HG03442 (cell line): Measurements from ENCODE around the gene ZDHHC3.
"Not testable (repeated sequence)": the region's sequence is repeated elsewhere in the genome, so short reads cannot be mapped to it uniquely, and the experiment has no call there.

ENCODE experiments used
- ATAC-seq: cut with Tn5 transposase; IDR thresholded peaks from one replicate; pipeline ENCODE4 v1.9.1; 2021; ENCODE audit warnings: mild to moderate bottlenecking, moderate library complexity; ENCODE audit not compliant: unreplicated experiment

The ZDHHC3 gene

GRCh38 chr3:44996556-44996969, 20.6 kb upstream of the ZDHHC3 start:
- no peak for ATAC-seq

GRCh38 chr3:44995142-44995770, 19.3 kb upstream of the ZDHHC3 start:
- no peak for ATAC-seq

DNA sequence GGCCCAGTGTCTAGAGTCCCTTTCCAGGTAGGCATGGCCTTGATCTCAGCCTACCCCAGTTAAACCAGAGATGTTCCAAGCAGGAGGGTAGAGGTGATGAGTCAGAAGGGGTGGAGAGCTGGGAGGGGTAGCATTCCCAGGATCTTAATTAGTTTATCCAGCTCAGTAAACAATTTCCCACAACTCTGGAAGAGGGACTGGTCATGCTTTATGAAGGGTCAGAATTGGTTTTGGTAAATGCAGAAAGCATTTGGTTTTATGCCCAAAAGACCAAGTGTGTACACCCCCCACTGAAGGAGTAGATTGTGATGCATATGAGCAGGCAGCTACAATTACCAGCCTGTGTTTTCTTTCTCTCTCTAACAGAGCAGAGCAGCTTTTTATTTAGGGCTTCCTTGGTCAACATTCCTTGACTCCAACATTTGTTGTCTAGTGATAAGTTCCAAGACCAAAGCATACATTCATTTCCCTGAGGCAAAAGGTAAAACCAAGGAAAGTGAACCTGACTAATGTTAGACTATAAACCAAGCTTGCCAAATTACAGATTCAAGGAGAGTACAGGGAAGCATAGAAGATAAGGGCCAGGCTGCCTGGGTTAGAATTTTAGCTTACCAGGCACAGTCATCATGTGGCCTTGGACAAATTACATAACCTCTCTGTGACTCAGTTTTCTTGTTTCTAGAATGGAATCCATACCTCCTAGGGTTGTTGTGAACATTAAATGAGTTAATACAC, 17.7 kb upstream of the ZDHHC3 start:
- ATAC-seq, result no peak

GRCh38 chr3:44992555-44993470, 16.8 kb upstream of the ZDHHC3 start:
- no peak for ATAC-seq

DNA sequence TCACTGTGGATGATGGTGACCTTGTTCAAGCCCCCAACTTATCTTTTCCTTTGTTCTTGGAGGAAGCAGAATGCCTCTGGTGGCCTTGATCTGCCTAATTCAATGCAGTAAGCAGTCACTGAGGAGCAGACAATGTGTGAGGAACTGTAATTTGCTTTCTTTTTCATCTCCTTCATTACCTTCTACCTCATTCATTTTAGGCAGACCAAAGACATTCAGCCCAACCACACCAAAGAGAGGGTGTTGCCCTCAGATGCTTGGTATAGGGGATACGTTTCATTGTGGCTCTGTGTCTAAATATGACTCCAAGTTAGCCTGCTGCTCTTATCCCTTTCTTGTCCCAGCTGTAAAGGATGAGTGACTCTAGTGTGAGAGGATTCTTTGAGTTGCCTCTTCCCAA, 15.4 kb upstream of the ZDHHC3 start:
- no peak for ATAC-seq

- no peak for ATAC-seq
Measured at GRCh38 chr3:44989636-44990373, 13.8 kb upstream of the ZDHHC3 start.

- ATAC-seq, result no peak
Measured at GRCh38 chr3:44989141-44989540, 13.2 kb upstream of the ZDHHC3 start.

DNA sequence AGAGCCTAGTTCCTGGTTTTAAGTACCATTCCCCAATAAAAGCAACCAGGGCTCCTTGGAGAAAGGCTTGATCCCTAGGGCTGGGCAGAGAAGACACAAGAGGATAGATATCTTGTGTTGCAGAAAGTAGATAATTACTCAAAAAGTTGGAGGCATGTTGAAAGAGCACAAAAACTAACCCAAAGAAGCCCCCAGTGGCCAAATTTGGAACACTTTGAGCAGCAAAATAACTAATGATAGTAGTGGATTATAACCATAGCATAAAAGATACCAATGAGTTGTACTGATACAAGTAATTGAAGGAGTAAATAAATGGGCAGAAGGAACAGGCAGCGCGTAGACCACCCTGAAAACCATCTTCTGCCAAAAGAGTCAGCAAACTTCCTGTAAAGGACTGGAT, 12.1 kb upstream of the ZDHHC3 start:
- ATAC-seq, result no peak

DNA sequence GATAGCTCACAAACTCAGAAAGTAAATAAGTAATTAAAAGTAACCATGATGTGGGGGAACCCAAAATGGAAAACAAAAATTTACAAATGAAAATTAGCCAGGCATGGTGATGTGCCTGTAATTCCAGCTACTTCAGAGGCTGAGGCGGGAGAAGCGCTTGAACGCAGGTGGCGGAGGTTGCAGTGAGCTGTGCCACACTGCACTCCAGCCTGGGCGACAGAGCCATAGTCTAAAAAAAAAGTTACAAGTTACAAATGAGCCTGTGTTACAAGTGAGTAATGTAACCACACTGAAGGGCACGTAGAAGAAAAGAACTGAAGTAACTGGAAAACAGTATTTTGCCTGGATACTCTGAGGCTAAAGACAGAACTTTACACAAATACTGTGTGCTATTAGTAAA, 11.4 kb upstream of the ZDHHC3 start:
- no peak for ATAC-seq

- ATAC-seq, result not testable (repeated sequence)
Measured at GRCh38 chr3:44986330-44986729, 10.4 kb upstream of the ZDHHC3 start.

DNA sequence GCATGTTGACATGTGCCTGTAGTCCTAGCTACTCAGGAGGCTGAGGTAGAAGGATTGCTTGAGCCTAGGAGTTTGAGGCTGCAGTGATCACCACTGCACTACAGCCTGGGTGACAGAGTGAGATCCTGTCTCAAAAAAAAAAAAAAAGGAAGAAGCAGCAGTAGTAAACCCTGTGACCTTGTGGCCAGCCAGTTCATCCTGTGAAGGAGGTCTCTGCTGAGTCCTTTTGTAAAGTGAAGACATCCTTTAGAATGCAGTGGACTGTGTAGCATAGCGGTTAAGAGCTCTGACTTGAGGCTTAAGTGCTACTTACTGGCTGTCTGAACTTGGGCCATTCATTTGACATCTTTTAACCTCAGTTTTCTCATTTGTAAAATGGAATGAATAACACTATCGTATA, 8.4 kb upstream of the ZDHHC3 start:
- no peak for ATAC-seq

DNA sequence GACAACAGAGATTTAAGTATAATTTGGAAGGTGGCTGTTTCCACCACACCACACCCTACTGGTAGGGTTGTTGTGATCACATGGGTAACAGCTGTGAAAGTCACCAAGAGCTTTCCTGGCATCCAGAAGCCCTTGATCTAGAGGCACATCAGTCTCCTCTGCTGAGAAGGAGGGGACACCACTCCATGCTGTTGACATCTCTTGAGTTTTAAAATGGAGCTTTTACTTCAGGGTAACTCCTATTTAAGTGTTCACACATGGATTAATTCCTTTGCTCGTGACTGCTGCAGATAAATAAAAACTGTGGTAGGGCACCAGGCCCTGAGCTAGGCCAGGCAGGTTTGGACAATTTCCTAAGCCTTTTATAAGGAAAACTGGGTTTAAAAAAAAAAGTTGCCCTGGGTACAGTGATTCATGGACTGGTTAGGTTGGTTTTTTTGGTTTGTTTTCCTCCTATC, 7.5 kb upstream of the ZDHHC3 start:
- no peak for ATAC-seq

GRCh38 chr3:44982817-44983216, 6.8 kb upstream of the ZDHHC3 start:
- no peak for ATAC-seq

DNA sequence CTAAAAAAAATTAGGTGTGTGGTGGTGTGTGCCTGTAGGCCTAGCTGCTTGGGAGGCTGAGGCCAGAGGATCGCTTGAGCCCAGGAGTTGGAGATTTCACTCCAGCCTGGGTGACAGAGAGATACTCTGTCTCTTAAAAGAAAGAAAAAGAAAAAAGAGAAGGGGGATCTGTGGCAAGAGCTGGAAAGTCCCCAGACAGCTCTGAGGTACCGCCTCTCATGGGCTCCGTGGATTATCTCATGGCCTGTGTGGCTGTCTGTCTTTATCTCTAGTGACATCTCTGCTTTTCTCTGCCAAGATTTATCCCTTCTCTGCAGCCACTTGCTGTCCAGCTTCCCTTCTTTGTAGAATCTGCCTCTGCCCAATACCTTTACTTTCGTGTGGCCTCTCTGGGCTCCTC, 5.8 kb upstream of the ZDHHC3 start:
- ATAC-seq, result no peak

GRCh38 chr3:44981220-44981619, 5.2 kb upstream of the ZDHHC3 start:
- no peak for ATAC-seq

DNA sequence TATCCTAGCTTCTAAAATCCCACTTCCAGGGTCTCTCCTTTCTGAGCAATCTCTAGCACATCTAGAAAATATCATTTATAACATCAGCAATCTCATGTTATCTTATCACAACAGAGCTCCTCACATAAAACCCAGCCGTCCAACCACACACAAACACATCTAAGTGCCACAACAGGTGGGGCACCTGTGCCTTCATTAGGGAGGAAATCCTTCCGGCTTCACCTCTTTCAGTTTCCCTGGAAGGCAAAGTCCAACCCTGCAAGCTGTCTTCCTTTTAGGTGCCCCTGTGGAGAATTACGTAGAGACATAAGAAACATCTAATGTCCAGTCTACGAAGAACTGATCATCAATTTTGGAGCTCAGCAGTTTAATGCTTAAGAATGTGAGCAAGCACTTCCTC, 1.6 kb downstream of the ZDHHC3 start:
- no peak for ATAC-seq

DNA sequence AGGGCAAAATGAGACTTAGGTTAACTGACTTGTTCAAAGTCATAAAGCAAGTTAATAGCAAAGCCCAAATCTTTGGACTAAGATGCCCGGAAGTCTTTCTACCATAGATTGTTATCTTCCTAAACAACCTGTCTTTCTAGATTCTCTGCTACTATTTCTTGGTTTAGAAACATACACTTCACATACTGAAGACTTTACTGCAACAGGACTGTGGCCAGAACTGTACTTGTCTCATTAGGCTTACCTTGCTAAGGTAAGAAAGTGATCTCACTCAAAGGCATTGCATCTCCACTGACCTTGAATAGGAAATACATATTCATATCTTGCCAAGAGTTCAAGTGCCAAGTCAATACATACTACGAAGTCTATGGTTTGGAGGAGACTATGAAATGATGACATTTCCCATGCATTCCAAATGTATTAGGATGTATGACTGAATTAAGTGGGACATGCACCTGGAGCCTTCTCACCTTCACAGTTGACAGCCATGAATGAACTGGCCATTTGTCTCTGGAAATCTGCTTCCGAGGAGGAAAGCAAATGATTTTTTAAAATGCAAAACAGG, 5.0 kb downstream of the ZDHHC3 start:
- ATAC-seq, result no peak

DNA sequence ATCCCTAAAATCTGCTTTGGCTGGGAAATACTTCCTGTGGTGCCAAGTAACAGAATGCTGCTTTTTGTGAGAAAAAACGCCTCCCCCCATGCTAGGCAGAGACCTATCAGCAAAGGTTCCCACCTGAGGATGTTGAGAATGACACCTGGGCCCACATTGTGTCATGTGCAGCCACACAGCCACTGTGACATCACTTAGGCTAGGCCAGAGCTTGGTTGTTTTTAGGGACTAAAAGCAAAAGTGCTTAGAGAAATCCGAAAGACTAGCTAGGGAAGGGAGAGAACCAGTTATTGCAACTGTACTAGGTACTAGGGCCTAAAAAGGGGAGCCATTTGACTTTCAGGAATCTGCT, 6.2 kb downstream of the ZDHHC3 start:
- ATAC-seq, result no peak

DNA sequence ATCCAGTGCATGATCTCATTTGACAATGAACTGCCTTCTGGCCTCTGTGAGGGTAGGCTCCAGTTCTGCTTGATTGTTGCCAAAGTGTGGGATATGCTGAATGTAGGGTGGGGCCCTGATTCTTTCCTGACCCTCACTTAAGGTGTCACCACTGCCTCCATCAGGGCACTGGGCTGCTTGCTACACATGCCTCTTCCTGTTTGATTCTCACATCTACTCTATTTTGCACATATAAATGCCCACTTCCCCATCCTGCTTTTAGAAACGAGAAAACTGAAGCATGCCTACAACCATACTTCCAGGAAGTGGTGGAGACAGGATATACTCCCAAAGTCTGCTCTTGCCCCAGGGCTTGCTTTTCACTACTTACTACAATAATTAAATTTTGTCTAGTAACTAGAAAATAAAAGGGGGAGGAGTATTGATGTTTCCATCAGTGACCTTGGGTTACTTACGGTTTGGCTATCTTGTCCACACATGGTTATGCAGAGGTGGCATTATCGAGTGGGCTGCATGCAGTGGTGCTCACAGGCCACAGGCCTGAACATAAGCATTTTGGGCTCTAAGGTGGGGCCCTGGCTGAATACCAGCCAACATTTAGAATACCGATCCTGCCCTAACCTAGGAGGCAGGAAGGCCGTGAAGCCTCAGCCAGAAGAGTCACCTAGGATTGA, 6.7 kb downstream of the ZDHHC3 start:
- ATAC-seq, result no peak

GRCh38 chr3:44968447-44968858, 7.5 kb downstream of the ZDHHC3 start:
- ATAC-seq, result no peak
